Heart left ventricle (tissue), 16 donors: Measurements from ENCODE around the gene ERFL. TPM values are rescaled to one million over a fixed set of nuclear protein-coding genes. Genes with fewer than 3 reads are reported as not detected.

Experiments used
- ATAC-seq, 4 donors: fragments of 200-7000 bp; cut with Tn5 transposase; one replicate each; pipeline ENCODE4 v1.9.1; 2020 to 2022; ENCODE audit warnings: moderate library complexity in 4 of 4, mild to moderate bottlenecking in 3 of 4, moderate number of reproducible peaks in 1 of 4
- DNase-seq, 5 donors: peaks; one replicate each; pipeline ENCODE4 v3.0.0-alpha.2; 2020
- H3K27ac ChIP-seq, 12 donors: fragments of 200-600 bp; sonication (generic) in 4 of 12; one replicate each; pipeline versions ENCODE4 v1.5.0 to v1.8.0; 2016 to 2022; ENCODE audit warnings: mild to moderate bottlenecking in 2 of 12
- H3K27me3 ChIP-seq, 9 donors: fragments of 200-600 bp; sonication (generic) in 2 of 9; one replicate each; pipeline versions ENCODE4 v1.5.1 to v1.8.0; 2016 to 2022; ENCODE audit warnings: mild to moderate bottlenecking in 3 of 9
- H3K36me3 ChIP-seq, 9 donors: fragments of 200-600 bp; sonication (generic) in 2 of 9; one replicate each; pipeline versions ENCODE4 v1.5.0 to v1.8.0; 2018 to 2022; ENCODE audit warnings: mild to moderate bottlenecking in 2 of 9
- H3K4me1 ChIP-seq, 12 donors: fragments of 200-600 bp; sonication (generic) in 4 of 12; one replicate each; pipeline versions ENCODE4 v1.5.0 to v1.8.0; 2016 to 2022; ENCODE audit warnings: mild to moderate bottlenecking in 3 of 12
- H3K4me3 ChIP-seq, 12 donors: fragments of 200-600 bp; sonication (generic) in 4 of 12; one replicate each; pipeline versions ENCODE4 v1.5.0 to v1.8.0; 2017 to 2022; ENCODE audit warnings: mild to moderate bottlenecking in 9 of 12, moderate library complexity in 4 of 12
- H3K9me3 ChIP-seq, 12 donors: fragments of 200-600 bp; sonication (generic) in 4 of 12; one replicate each; pipeline versions ENCODE4 v1.5.0 to v1.8.0; 2016 to 2022; ENCODE audit warnings: mild to moderate bottlenecking in 1 of 12
- CTCF ChIP-seq, 12 donors: fragments of 200-600 bp; sonication (generic) in 4 of 12; IDR thresholded peaks; one replicate each; pipeline versions ENCODE4 v1.5.0 to v1.8.0; 2018 to 2022; ENCODE audit warnings: antibody characterized with exemption in 12 of 12, mild to moderate bottlenecking in 5 of 12
- POLR2A ChIP-seq, 2 donors: fragments of 450-650 bp; IDR thresholded peaks; one replicate each; pipeline ENCODE4 v1.6.1; 2017; ENCODE audit warnings: antibody characterized with exemption in 2 of 2, mild to moderate bottlenecking in 2 of 2, moderate library complexity in 2 of 2
- WGBS, 4 donors: extraction: QIAGEN DNeasy Blood & Tissue Kit in 2 of 4; methylation state at CpG; one replicate each; pipeline versions ENCODE4 v1.1.5 to v1.1.7; 2013 to 2018; 5-methylcytosine and 5-hydroxymethylcytosine counted together
- intact Hi-C, 10 donors: fragments of 100-400 bp; cut with DNase I; formaldehyde crosslinking; loops; one replicate each; pipeline versions ENCODE4 v1.11.1 to v1.14.2; 2022
- polyA plus RNA-seq, 2 donors: library from polyadenylated mRNA; stranded (reverse); fragments of 200-250 nt; gene quantifications; one replicate each; pipeline ENCODE4 v1.2.3, GENCODE V29; 2013
- total RNA-seq, 9 donors: library from RNA; depleted of rRNA in 2 of 9; stranded (reverse); fragments of >200 nt in 2 of 9; fragmentation: NEBNext Ultra II Directional in 3 of 9; extraction: Animal tissue kit (Norgen Biotek cat#: 25700) in 3 of 9; gene quantifications; one replicate each; pipeline versions ENCODE4 v1.1.0 to v1.2.4, GENCODE V29; 2016 to 2023
- donor health status: ischemic (EF 13 %, LVEDD 7.1; RV severe dilation, severe dysfunction).
- donor health status: healthy with polysubstance abuse.
- donor health status: DM: no; HTN: yes; CAD: no.
- donor health status: DM: no; HTN: no; CAD: no.
- donor health status: ischemic (EF 25% LVEDD 6.9; RV normal size, moderate dysfunction).
- donor health status: ischemic (EF 25% LVEDD 5.7; RV mildly dilated, moderate dysfunction).
- donor health status: healthy.
- donor health status: DM: yes; HTN: yes; CAD: no.
- donor health status: ischemic (EF 35%, LVEDD 5.7; RV mildly dilated, moderate dysfunction).
- donor health status: nonischemic (EF 11% LVEDD 7.7; RV severe dilation, severe dysfunction).
- donor health status: DM: yes; HTN: yes; CAD: no.
- donor health status: PGD.
- donor health status: ischemic (EF 29% LVEDD 5.4; RV normal size, mild dysfunction).
- donor health status: nonischemic (EF 23%, LVEDD 6.1; RV moderate dilation, normal function).

The ERFL gene
- total and polyA plus RNA-seq, 11 donors, result 0.13 TPM; not detected in 10

- peak; percentile 67 to 79 (median 68) for DNase-seq
- Histone ChIP-seq H3K36me3 (peaks cover 0 to 20% (median 5%) of the 10 kb centered on the region in 9 donors), H3K9me3 (no peaks in the 10 kb centered on the region), H3K4me3 (peak overlapping the region in 11 of 12 donors; percentile 74 to 99 (median 95)), H3K27me3 (no peaks in the 10 kb centered on the region), H3K4me1 (peaks cover 3 to 28% (median 17%) of the 10 kb centered on the region in 12 donors), H3K27ac (peak overlapping the region in 11 of 12 donors; percentile 17 to 94 (median 89))
- peak; percentile 67 to 91 (median 79) for TF ChIP-seq CTCF (IDR thresholded peaks at IDR 0.05)
- no peak for TF ChIP-seq POLR2A (IDR thresholded peaks at IDR 0.05)
- intact Hi-C loops, result loop anchor here in 7 of 10 donors (5.0 kb wide), 4 partner anchors 76 to 119 kb away; partner anchors contain the start of genes ARHGEF1 (in 2 of the 7), RPS19 (in 2 of the 7) and ZNF574 (in 1 of the 7)
- WGBS, 4 donors, result 15 to 24% (median 20%) methylated on average over 10 of the region's 10 CpGs
- ATAC-seq, result peak; percentile 35 to 74 (median 61)
These were observed 29.7 kb upstream of the ERFL start for GRCh38 chr19:41957838-41958366.

GRCh38 chr19:41957161-41957837 is 29.1 kb upstream of the ERFL start:
- H3K9me3 ChIP-seq, result no peaks in the 10 kb centered on the region
- H3K27me3 ChIP-seq, result no peaks in the 10 kb centered on the region
- WGBS, 4 donors, result 66 to 79% (median 71%) methylated on average over 11 of the region's 11 CpGs
- DNase-seq (no peak), ATAC-seq (no peak)
- intact Hi-C loops, result loop anchor here in 7 of 10 donors (5.0 kb wide), 4 partner anchors 75 to 120 kb away; partner anchors contain the start of genes ARHGEF1 (in 2 of the 7), RPS19 (in 2 of the 7) and ZNF574 (in 1 of the 7)
- H3K4me3 ChIP-seq, result peak overlapping the region in 4 of 12 donors; percentile 79 to 99 (median 92)
- H3K4me1 ChIP-seq, result peaks cover 3 to 28% (median 17%) of the 10 kb centered on the region in 12 donors
- H3K27ac ChIP-seq, result peak overlapping the region in 6 of 12 donors; percentile 12 to 94 (median 90)
- TF ChIP-seq CTCF (IDR thresholded peaks at IDR 0.05), result no peak
- no peak for TF ChIP-seq POLR2A (IDR thresholded peaks at IDR 0.05)
- H3K36me3 ChIP-seq, result peaks cover 0 to 20% (median 5%) of the 10 kb centered on the region in 9 donors

DNA sequence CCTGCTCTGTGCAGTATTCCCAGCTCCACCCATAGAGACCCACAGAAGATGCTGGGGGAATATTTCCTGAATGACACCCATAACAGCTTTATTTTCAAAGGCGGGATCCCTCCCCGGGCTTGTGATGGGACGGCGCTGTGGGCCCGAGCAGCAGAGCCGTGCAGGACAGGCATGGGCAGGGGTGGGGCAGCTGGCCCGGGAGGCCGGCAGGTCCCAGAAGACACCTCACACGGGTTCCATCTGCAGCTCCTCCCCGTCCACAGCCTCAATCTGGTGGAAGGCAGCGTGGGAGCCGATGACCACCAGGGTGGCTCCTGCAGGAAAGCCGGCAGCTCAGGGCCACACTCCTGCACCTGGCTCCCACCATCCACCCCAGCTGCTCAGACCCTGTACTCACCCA is 28.4 kb upstream of the ERFL start:
- H3K9me3 ChIP-seq, result no peaks in the 10 kb centered on the region
- H3K27ac ChIP-seq, result no peak overlapping the region
- DNase-seq (no peak), ATAC-seq (no peak)
- no peak for TF ChIP-seq POLR2A (IDR thresholded peaks at IDR 0.05)
- TF ChIP-seq CTCF (IDR thresholded peaks at IDR 0.05), result no peak
- peaks cover 0 to 20% (median 5%) of the 10 kb centered on the region in 9 donors for H3K36me3 ChIP-seq
- intact Hi-C loops, result loop anchor here in 7 of 10 donors (5.0 kb wide), 4 partner anchors 74 to 121 kb away; partner anchors contain the start of genes ARHGEF1 (in 2 of the 7), RPS19 (in 2 of the 7) and ZNF574 (in 1 of the 7)
- no peak overlapping the region for H3K4me3 ChIP-seq
- H3K4me1 ChIP-seq, result peaks cover 3 to 28% (median 17%) of the 10 kb centered on the region in 12 donors
- 74 to 90% (median 87%) methylated on average over 8 to 13 of the region's 13 CpGs for WGBS, 4 donors
- no peaks in the 10 kb centered on the region for H3K27me3 ChIP-seq

DNA sequence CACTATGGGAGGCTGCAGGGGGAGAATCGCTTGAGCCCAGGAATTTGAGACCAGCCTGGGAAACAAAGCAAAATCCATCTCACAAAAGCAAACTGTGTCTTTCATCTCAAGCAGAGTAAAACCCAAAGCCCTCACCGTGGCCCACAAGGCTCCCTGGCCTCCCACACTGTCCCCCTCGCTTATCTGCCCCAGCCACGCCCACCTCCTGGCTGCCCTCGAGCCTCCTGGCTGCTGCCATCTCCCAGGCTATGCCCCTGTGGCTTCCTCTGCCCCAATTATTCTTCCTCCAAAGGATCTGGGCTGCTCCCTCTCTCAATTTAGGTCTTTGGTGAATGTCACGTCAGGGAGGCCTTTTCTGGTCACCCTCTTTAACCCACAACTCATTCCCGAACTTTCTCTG is 27.3 kb upstream of the ERFL start:
- ATAC-seq, result no peak
- Histone ChIP-seq H3K4me3 (no peak overlapping the region), H3K4me1 (peaks cover 3 to 28% (median 17%) of the 10 kb centered on the region in 12 donors), H3K36me3 (peaks cover 0 to 20% (median 5%) of the 10 kb centered on the region in 9 donors), H3K27ac (no peak overlapping the region), H3K9me3 (no peaks in the 10 kb centered on the region), H3K27me3 (no peaks in the 10 kb centered on the region)
- intact Hi-C loops, result loop anchor here in 7 of 10 donors (5.0 kb wide), 4 partner anchors 73 to 122 kb away; partner anchors contain the start of genes ARHGEF1 (in 2 of the 7), RPS19 (in 2 of the 7) and ZNF574 (in 1 of the 7)
- WGBS, 4 donors, result 56 to 65% (median 58%) methylated on average over 7 of the region's 7 CpGs
- no peak for DNase-seq
- no peak for TF ChIP-seq CTCF (IDR thresholded peaks at IDR 0.05)
- no peak for TF ChIP-seq POLR2A (IDR thresholded peaks at IDR 0.05)
